ENCODE measurements around the gene TRUB1.
"Not testable (repeated sequence)": the region's sequence is repeated elsewhere in the genome, so short reads cannot be mapped to it uniquely, and the experiment has no call there.

The TRUB1 gene

GRCh38 chr10:114937962-114938855 is at the start of gene TRUB1:
TRUB1 (plus strand) TSS chr10:114938195; CDS start chr10:114938254, 59 bp downstream.
- no peak for TF ChIP-seq CTCF (IDR thresholded peaks at IDR 0.05; ENCODE audit: poor library complexity, severe bottlenecking)
- Histone ChIP-seq H3K4me1 (ENCODE audit: insufficient read depth, poor library complexity, severe bottlenecking) (peaks cover 19% of the 10 kb centered on the region), H3K4me3 (ENCODE audit: severe bottlenecking) (peak within 1 kb of the TSS; percentile 82), H3K27me3 (ENCODE audit: insufficient read depth, poor library complexity, severe bottlenecking) (no peaks in the 10 kb centered on the region), H3K27ac (ENCODE audit: poor library complexity, severe bottlenecking) (peak within 1 kb of the TSS; percentile 68), H3K36me3 (ENCODE audit: low read depth) (peaks cover 32% of the 10 kb centered on the region), H3K9me3 (ENCODE audit: severe bottlenecking) (no peaks in the 10 kb centered on the region)
- ATAC-seq (ENCODE audit: low read depth) (peak; percentile 99), DNase-seq (ENCODE audit: low spot score) (peak; percentile 92)

GRCh38 chr10:114893251-114893650 is 44.7 kb upstream of the TRUB1 start:
- no peak overlapping the region for H3K27ac ChIP-seq (ENCODE audit: poor library complexity, severe bottlenecking)
- no peak for DNase-seq (ENCODE audit: low spot score)
- H3K36me3 ChIP-seq (ENCODE audit: low read depth), result no peaks in the 10 kb centered on the region
- H3K4me1 ChIP-seq (ENCODE audit: insufficient read depth, poor library complexity, severe bottlenecking), result peaks cover 9% of the 10 kb centered on the region
- no peak for ATAC-seq (ENCODE audit: low read depth)
- H3K4me3 ChIP-seq (ENCODE audit: severe bottlenecking), result no peak overlapping the region
- TF ChIP-seq CTCF (IDR thresholded peaks at IDR 0.05; ENCODE audit: poor library complexity, severe bottlenecking), result no peak
- H3K9me3 ChIP-seq (ENCODE audit: severe bottlenecking), result no peaks in the 10 kb centered on the region
- no peaks in the 10 kb centered on the region for H3K27me3 ChIP-seq (ENCODE audit: insufficient read depth, poor library complexity, severe bottlenecking)

GRCh38 chr10:114894911-114895310 is 43.1 kb upstream of the TRUB1 start:
- no peak for TF ChIP-seq CTCF (IDR thresholded peaks at IDR 0.05; ENCODE audit: poor library complexity, severe bottlenecking)
- Histone ChIP-seq H3K9me3 (ENCODE audit: severe bottlenecking) (no peaks in the 10 kb centered on the region), H3K36me3 (ENCODE audit: low read depth) (no peaks in the 10 kb centered on the region), H3K27me3 (ENCODE audit: insufficient read depth, poor library complexity, severe bottlenecking) (no peaks in the 10 kb centered on the region), H3K4me3 (ENCODE audit: severe bottlenecking) (no peak overlapping the region), H3K4me1 (ENCODE audit: insufficient read depth, poor library complexity, severe bottlenecking) (peaks cover 9% of the 10 kb centered on the region), H3K27ac (ENCODE audit: poor library complexity, severe bottlenecking) (no peak overlapping the region)
- ATAC-seq (ENCODE audit: low read depth) (no peak), DNase-seq (ENCODE audit: low spot score) (no peak)

- not testable (repeated sequence) for H3K36me3 ChIP-seq (ENCODE audit: low read depth); DNase-seq (ENCODE audit: low spot score); H3K4me1 ChIP-seq (ENCODE audit: insufficient read depth, poor library complexity, severe bottlenecking); H3K4me3 ChIP-seq (ENCODE audit: severe bottlenecking); H3K27me3 ChIP-seq (ENCODE audit: insufficient read depth, poor library complexity, severe bottlenecking); H3K9me3 ChIP-seq (ENCODE audit: severe bottlenecking)
- H3K27ac ChIP-seq (ENCODE audit: poor library complexity, severe bottlenecking), result peak overlapping the region; percentile 59
- 0 out of 3 replicates have a peak, but pooled peaks have one; percentile 35 for ATAC-seq (ENCODE audit: low read depth)
Observed at GRCh38 chr10:114897011-114897410, 41.0 kb upstream of the TRUB1 start.

GRCh38 chr10:114897593-114897992 is 40.4 kb upstream of the TRUB1 start:
- Histone ChIP-seq H3K27ac (ENCODE audit: poor library complexity, severe bottlenecking) (peak overlapping the region; percentile 59), H3K27me3 (ENCODE audit: insufficient read depth, poor library complexity, severe bottlenecking) (no peaks in the 10 kb centered on the region), H3K9me3 (ENCODE audit: severe bottlenecking) (no peaks in the 10 kb centered on the region), H3K4me3 (ENCODE audit: severe bottlenecking) (no peak overlapping the region), H3K36me3 (ENCODE audit: low read depth) (no peaks in the 10 kb centered on the region), H3K4me1 (ENCODE audit: insufficient read depth, poor library complexity, severe bottlenecking) (peaks cover 9% of the 10 kb centered on the region)
- ATAC-seq (ENCODE audit: low read depth) (no peak), DNase-seq (ENCODE audit: low spot score) (no peak)
- no peak for TF ChIP-seq CTCF (IDR thresholded peaks at IDR 0.05; ENCODE audit: poor library complexity, severe bottlenecking)

All from RWPE2 (cell line).